Coronary artery (tissue), 2 donors: ENCODE results near the gene ADCYAP1R1.

Source experiments
- DNase-seq: peaks from one replicate; pipeline ENCODE4 v3.0.0-alpha.2; 2017; ENCODE audit warnings: low spot score
- H3K27ac ChIP-seq, 2 donors: fragments of 200-600 bp; sonication (generic); one replicate each; pipeline ENCODE4 v1.5.1; 2016 to 2019
- H3K4me3 ChIP-seq: fragments of 200-600 bp; sonication (generic); 2 replicates; pipeline ENCODE4 v1.5.1; 2016; ENCODE audit warnings: mild to moderate bottlenecking, moderate library complexity
- TF ChIP-seq, protein P1 (sequence below): fragments of 200-600 bp; sonication (generic); IDR thresholded peaks from one replicate; pipeline ENCODE4 v1.5.1; 2019; ENCODE audit warnings: antibody characterized with exemption

The ADCYAP1R1 gene

DNA sequence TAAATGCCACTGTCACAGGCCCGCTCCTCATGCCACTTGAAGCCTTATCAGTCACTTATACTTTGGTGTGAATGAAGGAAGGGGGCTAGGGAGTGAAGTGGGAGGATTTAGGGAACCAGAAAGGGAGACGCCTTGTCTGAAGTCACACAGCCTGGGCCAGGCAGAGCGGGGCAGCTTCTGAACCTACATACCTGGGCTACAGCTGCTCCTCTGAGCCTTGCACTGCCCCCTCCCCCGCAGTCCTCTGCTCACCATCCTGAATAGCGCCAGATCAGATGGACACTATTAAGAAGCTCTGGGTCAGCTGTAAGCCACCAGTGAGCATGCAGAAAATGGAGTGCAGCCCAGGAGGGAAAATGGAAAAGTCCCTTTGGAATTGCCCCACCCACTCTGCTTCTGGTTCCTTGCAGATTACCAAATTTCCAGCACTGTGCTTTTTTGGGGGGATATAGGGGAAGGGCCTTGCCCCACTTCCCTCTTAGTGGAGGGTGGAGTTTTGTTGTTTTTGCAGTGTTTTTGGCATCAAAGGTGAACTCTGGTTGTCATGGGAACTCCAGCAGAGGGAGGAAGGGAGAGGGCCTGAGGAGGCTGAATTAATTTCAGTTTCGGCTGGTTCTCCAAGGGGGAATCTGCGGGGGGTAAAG lies 35.0 kb upstream of the ADCYAP1R1 start:
- H3K27ac ChIP-seq, result no peak overlapping the region
- TF ChIP-seq, protein P1, sequence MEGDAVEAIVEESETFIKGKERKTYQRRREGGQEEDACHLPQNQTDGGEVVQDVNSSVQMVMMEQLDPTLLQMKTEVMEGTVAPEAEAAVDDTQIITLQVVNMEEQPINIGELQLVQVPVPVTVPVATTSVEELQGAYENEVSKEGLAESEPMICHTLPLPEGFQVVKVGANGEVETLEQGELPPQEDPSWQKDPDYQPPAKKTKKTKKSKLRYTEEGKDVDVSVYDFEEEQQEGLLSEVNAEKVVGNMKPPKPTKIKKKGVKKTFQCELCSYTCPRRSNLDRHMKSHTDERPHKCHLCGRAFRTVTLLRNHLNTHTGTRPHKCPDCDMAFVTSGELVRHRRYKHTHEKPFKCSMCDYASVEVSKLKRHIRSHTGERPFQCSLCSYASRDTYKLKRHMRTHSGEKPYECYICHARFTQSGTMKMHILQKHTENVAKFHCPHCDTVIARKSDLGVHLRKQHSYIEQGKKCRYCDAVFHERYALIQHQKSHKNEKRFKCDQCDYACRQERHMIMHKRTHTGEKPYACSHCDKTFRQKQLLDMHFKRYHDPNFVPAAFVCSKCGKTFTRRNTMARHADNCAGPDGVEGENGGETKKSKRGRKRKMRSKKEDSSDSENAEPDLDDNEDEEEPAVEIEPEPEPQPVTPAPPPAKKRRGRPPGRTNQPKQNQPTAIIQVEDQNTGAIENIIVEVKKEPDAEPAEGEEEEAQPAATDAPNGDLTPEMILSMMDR, result no peak
- no peak for DNase-seq
- H3K4me3 ChIP-seq, result no peak overlapping the region

DNA sequence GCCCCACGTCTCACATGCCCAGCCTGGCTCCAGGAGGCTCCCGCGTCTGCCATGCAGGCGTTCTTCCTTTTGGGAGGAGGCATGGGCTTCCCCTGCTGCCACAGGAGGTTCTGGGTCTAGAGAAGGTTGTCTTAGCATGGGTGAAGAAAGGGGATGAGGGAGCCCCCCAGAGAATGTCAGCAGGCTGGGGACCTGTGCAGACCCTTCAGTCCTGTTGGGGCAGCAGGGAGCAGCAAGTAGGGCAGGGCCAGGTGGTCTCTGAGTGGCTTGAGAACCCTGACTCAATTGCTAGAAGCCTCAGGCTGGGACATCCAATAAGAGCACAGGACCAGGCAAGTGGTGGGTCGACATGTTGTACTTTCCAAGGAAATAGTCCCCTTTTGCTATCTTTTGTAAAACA lies 34.4 kb upstream of the ADCYAP1R1 start:
- no peak overlapping the region for H3K4me3 ChIP-seq
- no peak for DNase-seq
- TF ChIP-seq, protein P1, result no peak
- no peak overlapping the region for H3K27ac ChIP-seq

DNA sequence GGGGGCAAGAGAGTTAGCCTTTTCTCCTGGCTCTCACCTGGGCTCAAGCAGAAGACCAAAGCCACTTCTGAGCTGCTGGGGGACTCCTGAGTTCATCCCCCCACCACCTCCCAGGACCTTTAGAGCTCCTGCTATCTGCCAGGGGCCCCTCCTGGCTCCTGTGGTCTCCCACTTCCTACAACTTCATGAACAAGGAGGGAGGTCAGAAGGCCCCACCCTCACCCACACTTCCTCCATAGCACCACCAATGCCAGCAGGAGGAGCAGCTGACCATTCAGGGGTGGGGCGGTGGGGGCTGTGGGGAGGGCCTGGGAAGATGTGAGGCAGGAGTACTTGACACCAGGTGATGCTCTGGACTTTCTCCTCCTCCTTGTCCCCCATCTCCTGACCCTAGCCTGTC lies 32.6 kb upstream of the ADCYAP1R1 start:
- Histone ChIP-seq H3K27ac (no peak overlapping the region), H3K4me3 (no peak overlapping the region)
- DNase-seq, result no peak
- TF ChIP-seq, protein P1, result no peak

DNA sequence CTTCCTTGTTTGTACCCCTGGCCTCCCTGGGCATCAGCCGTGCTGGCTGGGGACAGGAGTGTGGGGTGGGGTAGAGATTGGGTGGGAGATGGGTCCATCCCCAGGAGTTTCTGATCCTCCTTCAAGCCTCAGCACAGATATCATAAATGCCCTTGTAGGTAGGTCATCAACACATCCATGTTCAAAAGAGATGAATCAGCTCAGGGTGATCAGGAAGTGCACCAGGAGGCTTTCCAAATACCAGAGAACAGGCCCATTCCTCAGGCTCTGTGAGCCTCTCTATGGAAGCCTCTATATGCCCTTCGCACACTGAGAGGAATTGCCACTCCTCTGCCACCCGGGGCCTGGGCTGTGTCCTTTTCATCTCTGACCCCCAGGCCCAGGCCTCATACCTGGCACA lies 31.9 kb upstream of the ADCYAP1R1 start:
- H3K27ac ChIP-seq, result no peak overlapping the region
- DNase-seq, result no peak
- H3K4me3 ChIP-seq, result no peak overlapping the region
- TF ChIP-seq, protein P1, result no peak

DNA sequence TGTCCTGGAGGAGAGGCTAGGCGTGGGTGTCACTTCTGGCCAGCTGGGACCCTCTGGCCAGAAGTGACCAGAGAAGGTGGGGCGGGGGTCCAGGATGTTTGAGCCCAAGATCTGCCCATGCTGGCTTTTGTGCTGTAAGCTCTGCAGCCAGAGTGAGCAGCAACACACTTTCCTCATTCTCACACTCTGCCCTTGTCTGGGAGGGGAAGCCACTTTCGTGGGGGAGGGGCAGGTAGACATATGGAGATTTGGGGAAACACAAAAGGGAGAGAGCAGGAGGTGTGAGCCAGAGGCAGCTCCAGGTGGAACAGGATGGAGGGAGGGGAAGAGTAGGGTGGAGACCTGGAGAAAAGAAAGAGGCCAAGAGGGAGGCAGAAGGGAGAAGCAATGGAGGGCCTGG lies 31.5 kb upstream of the ADCYAP1R1 start:
- Histone ChIP-seq H3K27ac (no peak overlapping the region), H3K4me3 (no peak overlapping the region)
- TF ChIP-seq, protein P1, result no peak
- no peak for DNase-seq

DNA sequence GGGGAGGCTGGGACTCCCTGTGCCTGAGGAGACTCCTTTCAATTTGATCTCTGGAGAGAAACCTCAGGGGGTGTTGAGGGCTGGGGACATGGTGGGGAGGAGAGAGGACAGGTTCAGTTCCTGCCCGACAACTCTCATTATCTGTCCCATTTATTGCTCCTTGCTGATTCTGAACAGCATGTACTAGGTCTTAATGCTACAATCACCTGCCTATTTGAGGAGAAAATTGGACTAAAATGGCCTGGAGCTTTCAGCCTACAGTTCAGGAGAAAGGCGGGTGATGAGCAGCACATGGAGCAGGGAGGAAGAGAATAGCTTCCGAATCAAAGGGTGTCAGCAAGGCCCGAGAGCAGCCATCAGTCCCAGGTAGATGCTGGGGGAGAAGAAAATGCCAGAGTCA lies 30.0 kb upstream of the ADCYAP1R1 start:
- TF ChIP-seq, protein P1, result no peak
- H3K4me3 ChIP-seq, result no peak overlapping the region
- DNase-seq, result no peak
- H3K27ac ChIP-seq, result no peak overlapping the region

DNA sequence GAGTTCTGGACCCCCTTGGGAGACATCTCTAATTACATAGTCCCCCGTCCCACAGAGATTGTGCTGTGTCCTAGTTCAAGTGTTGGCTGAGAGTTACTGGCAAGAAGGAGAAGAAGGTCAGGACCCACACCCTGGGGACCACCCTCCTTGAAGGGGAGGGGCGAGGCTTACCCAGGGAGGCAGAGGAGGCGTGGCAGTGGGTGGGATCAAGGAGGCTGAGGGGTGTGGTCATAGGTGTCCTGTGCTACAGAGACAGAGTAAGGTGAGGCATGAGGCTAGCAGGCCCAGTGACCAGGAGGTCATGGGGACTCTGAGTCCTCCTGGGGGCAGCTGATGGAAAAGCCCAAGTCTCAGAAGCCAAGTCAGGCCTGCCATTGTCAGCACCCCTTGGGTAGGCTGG lies 29.4 kb upstream of the ADCYAP1R1 start:
- TF ChIP-seq, protein P1, result no peak
- no peak for DNase-seq
- Histone ChIP-seq H3K27ac (no peak overlapping the region), H3K4me3 (no peak overlapping the region)
